Neural cell (in vitro differentiated cells): Measurements from ENCODE around the gene GLI2. TPM values are rescaled to one million over a fixed set of nuclear protein-coding genes. Genes with fewer than 3 reads are reported as not detected.

Experiments
- H2AFZ ChIP-seq: fragments of 200-600, 300-800 bp; sonication (generic), shearing (Covaris generic); 2 replicates; pipeline ENCODE4 v1.6.0; 2014; ENCODE audit warnings: low read depth, mild to moderate bottlenecking, antibody characterized with exemption, low read length, moderate library complexity
- H3F3A ChIP-seq: fragments of 200-600 bp; shearing (Covaris generic); 2 replicates; pipeline ENCODE4 v1.6.1; 2016; ENCODE audit warnings: mild to moderate bottlenecking, moderate library complexity, mixed read lengths, antibody characterized with exemption, low read length; ENCODE audit not compliant: insufficient read depth, poor library complexity, severe bottlenecking
- H3K27ac ChIP-seq: fragments of 200-600, 300-800 bp; sonication (generic), shearing (Covaris generic); 2 replicates; pipeline ENCODE4 v1.5.1; 2014; ENCODE audit warnings: mild to moderate bottlenecking, low read length, moderate library complexity
- H3K27me3 ChIP-seq: fragments of 300-800, 200-600 bp; sonication (generic), shearing (Covaris generic); 2 replicates; pipeline ENCODE4 v1.6.0; 2014; ENCODE audit warnings: mild to moderate bottlenecking, low read depth, low read length, moderate library complexity; ENCODE audit not compliant: insufficient read depth
- H3K36me3 ChIP-seq: fragments of 300-800, 200-600 bp; sonication (generic), shearing (Covaris generic); 2 replicates; pipeline ENCODE4 v1.5.1; 2014; ENCODE audit warnings: mild to moderate bottlenecking, antibody characterized with exemption, low read length, moderate library complexity; ENCODE audit not compliant: insufficient read depth
- H3K4me2 ChIP-seq: fragments of 300-800, 200-600 bp; sonication (generic), shearing (Covaris generic); 2 replicates; pipeline ENCODE4 v1.6.0; 2014; ENCODE audit warnings: mild to moderate bottlenecking, low read length
- H3K4me3 ChIP-seq: fragments of 300-800, 200-600 bp; sonication (generic), shearing (Covaris generic); 2 replicates; pipeline ENCODE4 v1.5.1; 2014; ENCODE audit warnings: mild to moderate bottlenecking, low read length, moderate library complexity
- H3K79me2 ChIP-seq: fragments of 200-600 bp; shearing (Covaris generic); replicated peaks from 2 replicates; pipeline ENCODE4 v1.6.0; 2014; ENCODE audit warnings: mild to moderate bottlenecking, low read length, moderate library complexity; ENCODE audit not compliant: insufficient read depth
- H3K9ac ChIP-seq: fragments of 300-800, 200-600 bp; sonication (generic), shearing (Covaris generic); 2 replicates; pipeline ENCODE4 v1.6.1; 2016; ENCODE audit warnings: mild to moderate bottlenecking, low read length, mixed read lengths
- H3K9me2 ChIP-seq: fragments of 200-600 bp; shearing (Covaris generic); 2 replicates; pipeline ENCODE4 v1.6.1; 2016; ENCODE audit warnings: mild to moderate bottlenecking, low read length, mixed read lengths; ENCODE audit not compliant: insufficient read depth
- H3K9me3 ChIP-seq: fragments of 200-600, 300-800 bp; sonication (generic), shearing (Covaris generic); 2 replicates; pipeline ENCODE4 v1.6.1; 2016; ENCODE audit warnings: mild to moderate bottlenecking, mixed run types, low read length, moderate library complexity, mixed read lengths
- H4K20me1 ChIP-seq: fragments of 200-600 bp; shearing (Covaris generic); 2 replicates; pipeline ENCODE4 v1.6.1; 2016; ENCODE audit warnings: mild to moderate bottlenecking, mixed run types; ENCODE audit not compliant: insufficient read depth
- CTCF ChIP-seq: fragments of 450-650 bp; IDR thresholded peaks from 2 replicates; pipeline ENCODE4 v1.5.1; 2014; ENCODE audit warnings: antibody characterized with exemption, mild to moderate bottlenecking, moderate library complexity; ENCODE audit not compliant: poor library complexity, severe bottlenecking
- EP300 ChIP-seq: fragments of 450-650 bp; conservative IDR thresholded peaks from 2 replicates; pipeline ENCODE4 v1.6.1; 2014; ENCODE audit warnings: antibody characterized with exemption, mild to moderate bottlenecking, moderate library complexity; ENCODE audit not compliant: poor library complexity, severe bottlenecking
- EZH2 ChIP-seq: fragments of 200-600, 300-800 bp; shearing (Covaris generic), sonication (generic); IDR thresholded peaks from 2 replicates; pipeline ENCODE4 v1.6.1; 2014; ENCODE audit warnings: antibody characterized with exemption, low read length, borderline replicate concordance, mild to moderate bottlenecking; ENCODE audit not compliant: insufficient read depth, poor library complexity, severe bottlenecking
- MXI1 ChIP-seq: fragments of 450-650 bp; conservative IDR thresholded peaks from 2 replicates; pipeline ENCODE4 v1.6.1; 2014; ENCODE audit warnings: antibody characterized with exemption, mild to moderate bottlenecking; ENCODE audit not compliant: poor library complexity, severe bottlenecking
- POLR2AphosphoS5 ChIP-seq: IDR thresholded peaks from 2 replicates; pipeline ENCODE4 v1.6.1; 2012
- RAD21 ChIP-seq: fragments of 450-650 bp; conservative IDR thresholded peaks from 2 replicates; pipeline ENCODE4 v1.6.1; 2014; ENCODE audit warnings: antibody characterized with exemption, mild to moderate bottlenecking, moderate library complexity
- REST ChIP-seq: IDR thresholded peaks from 2 replicates; pipeline ENCODE4 v1.6.1; 2012; ENCODE audit warnings: borderline replicate concordance
- SMC3 ChIP-seq: fragments of 450-650 bp; conservative IDR thresholded peaks from 2 replicates; pipeline ENCODE4 v1.6.1; 2014; ENCODE audit warnings: antibody characterized with exemption, mild to moderate bottlenecking, moderate library complexity; ENCODE audit not compliant: poor library complexity
- TAF1 ChIP-seq: IDR thresholded peaks from 2 replicates; pipeline ENCODE4 v1.6.1; 2012; ENCODE audit warnings: low read depth
- polyA plus RNA-seq: library from polyadenylated mRNA; depleted of rRNA; stranded (reverse); fragments of >200 nt; gene quantifications from 2 replicates; pipeline ENCODE4 v1.2.3, GENCODE V29; 2014

Gene GLI2
- polyA plus RNA-seq, 1 donor from 2014 or later: 0.14 TPM

- Histone ChIP-seq H3K9ac (no peak overlapping the region), H2AFZ (no peak overlapping the region), H4K20me1 (no peaks in the 10 kb centered on the region), H3K36me3 (no peaks in the 10 kb centered on the region), H3K27me3 (no peaks in the 10 kb centered on the region), H3F3A (no peaks in the 10 kb centered on the region), H3K9me2 (no peaks in the 10 kb centered on the region), H3K27ac (no peak overlapping the region), H3K4me2 (no peak overlapping the region), H3K79me2 (peaks cover 35% of the 10 kb centered on the region), H3K4me3 (no peak overlapping the region), H3K9me3 (no peaks in the 10 kb centered on the region)
- TF ChIP-seq SMC3: no peak
- TF ChIP-seq RAD21: no peak
- TF ChIP-seq EP300: no peak
- no peak for TF ChIP-seq REST
- no peak for TF ChIP-seq TAF1
- TF ChIP-seq MXI1: no peak
- no peak for TF ChIP-seq POLR2AphosphoS5
- TF ChIP-seq EZH2: no peak
- no peak for TF ChIP-seq CTCF
These were observed 40.3 kb downstream of the GLI2 start for GRCh38 chr2:120775801-120776589.

- no peak for TF ChIP-seq TAF1
- no peak for TF ChIP-seq CTCF
- TF ChIP-seq REST: no peak
- no peak for TF ChIP-seq RAD21
- TF ChIP-seq EZH2: no peak
- no peak for TF ChIP-seq SMC3
- no peak for TF ChIP-seq MXI1
- no peak for TF ChIP-seq POLR2AphosphoS5
- no peak for TF ChIP-seq EP300
- Histone ChIP-seq H3K4me2 (no peak overlapping the region), H4K20me1 (no peaks in the 10 kb centered on the region)
These were observed 41.0 kb downstream of the GLI2 start for GRCh38 chr2:120776649-120777048.

More at GRCh38 chr2:120776649-120777048, 41.0 kb downstream of the GLI2 start:
- H3K27ac ChIP-seq: no peak overlapping the region
- no peaks in the 10 kb centered on the region for H3K27me3 ChIP-seq
- no peak overlapping the region for H3K9ac ChIP-seq
- H3F3A ChIP-seq: no peaks in the 10 kb centered on the region
- H3K4me3 ChIP-seq: no peak overlapping the region
- no peaks in the 10 kb centered on the region for H3K36me3 ChIP-seq
- no peak overlapping the region for H2AFZ ChIP-seq
- H3K9me3 ChIP-seq: no peaks in the 10 kb centered on the region
- H3K9me2 ChIP-seq: no peaks in the 10 kb centered on the region
- peaks cover 35% of the 10 kb centered on the region for H3K79me2 ChIP-seq
